H1 (cell line): ENCODE data around the gene HIVEP3.

Source experiments
- CHD2 ChIP-seq: IDR thresholded peaks from 2 replicates; pipeline ENCODE4 v1.6.1; 2012; ENCODE audit warnings: low read length, improper control_type of control experiment
- E2F6 ChIP-seq: IDR thresholded peaks from 2 replicates; pipeline ENCODE4 v1.6.1; 2012; ENCODE audit warnings: inconsistent platforms
- JUND ChIP-seq: IDR thresholded peaks from 2 replicates; pipeline ENCODE4 v1.6.1; 2011; ENCODE audit warnings: mild to moderate bottlenecking, improper control_type of control experiment, low read length
- MAFK ChIP-seq: IDR thresholded peaks from 2 replicates; pipeline ENCODE4 v1.6.1; 2012; ENCODE audit warnings: low read depth, mild to moderate bottlenecking, improper control_type of control experiment, low read length
- POLR2A ChIP-seq, 2 experiments: IDR thresholded peaks; 1 replicate in 1 of 2; 2 replicates in 1 of 2; pipeline ENCODE4 v1.6.1; 2011; ENCODE audit warnings: low read depth in 2 of 2, low read length in 2 of 2, mild to moderate bottlenecking in 2 of 2; ENCODE audit errors: control extremely low read depth in 1 of 2
- SP1 ChIP-seq: IDR thresholded peaks from 2 replicates; pipeline ENCODE4 v1.6.1; 2011; ENCODE audit warnings: low read depth, low read length
- TAF1 ChIP-seq: IDR thresholded peaks from 2 replicates; pipeline ENCODE4 v1.6.1; 2011; ENCODE audit warnings: mild to moderate bottlenecking, low read depth, low read length
- TF ChIP-seq, protein P1 (sequence below), 3 experiments: IDR thresholded peaks; 1 replicate in 2 of 3; 2 replicates in 1 of 3; pipeline versions ENCODE4 v1.5.1 to v1.6.1; 2011; ENCODE audit warnings: low read length in 3 of 3, mild to moderate bottlenecking in 3 of 3, inconsistent platforms in 2 of 3, low read depth in 1 of 3, moderate library complexity in 1 of 3; ENCODE audit not compliant: insufficient read depth in 1 of 3; ENCODE audit errors: control extremely low read depth in 1 of 3

GRCh38 chr1:41476807-41477361 lies 441.8 kb downstream of the HIVEP3 start:
- TF ChIP-seq, protein P1, sequence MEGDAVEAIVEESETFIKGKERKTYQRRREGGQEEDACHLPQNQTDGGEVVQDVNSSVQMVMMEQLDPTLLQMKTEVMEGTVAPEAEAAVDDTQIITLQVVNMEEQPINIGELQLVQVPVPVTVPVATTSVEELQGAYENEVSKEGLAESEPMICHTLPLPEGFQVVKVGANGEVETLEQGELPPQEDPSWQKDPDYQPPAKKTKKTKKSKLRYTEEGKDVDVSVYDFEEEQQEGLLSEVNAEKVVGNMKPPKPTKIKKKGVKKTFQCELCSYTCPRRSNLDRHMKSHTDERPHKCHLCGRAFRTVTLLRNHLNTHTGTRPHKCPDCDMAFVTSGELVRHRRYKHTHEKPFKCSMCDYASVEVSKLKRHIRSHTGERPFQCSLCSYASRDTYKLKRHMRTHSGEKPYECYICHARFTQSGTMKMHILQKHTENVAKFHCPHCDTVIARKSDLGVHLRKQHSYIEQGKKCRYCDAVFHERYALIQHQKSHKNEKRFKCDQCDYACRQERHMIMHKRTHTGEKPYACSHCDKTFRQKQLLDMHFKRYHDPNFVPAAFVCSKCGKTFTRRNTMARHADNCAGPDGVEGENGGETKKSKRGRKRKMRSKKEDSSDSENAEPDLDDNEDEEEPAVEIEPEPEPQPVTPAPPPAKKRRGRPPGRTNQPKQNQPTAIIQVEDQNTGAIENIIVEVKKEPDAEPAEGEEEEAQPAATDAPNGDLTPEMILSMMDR (IDR thresholded peaks at IDR 0.05; ENCODE audit: control extremely low read depth in 1 of 3, insufficient read depth in 1 of 3, low read depth in 1 of 3, low read length in 3 of 3) = no peak
- TF ChIP-seq E2F6 (no peak), TAF1 (no peak), CHD2 (no peak), SP1 (no peak), MAFK (no peak), JUND (no peak), POLR2A (IDR thresholded peaks at IDR 0.05; ENCODE audit: control extremely low read depth in 1 of 2, low read depth in 2 of 2, low read length in 2 of 2) (no peak)
